IPS-15b (cell line): Measurements from ENCODE around the gene PIGO.
A peak's percentile ranks its signal among the peaks of the same experiment; 100 is the strongest.

Experiments
- H3K27me3 ChIP-seq: one replicate; pipeline ENCODE4 v1.6.1; 2013; ENCODE audit warnings: low read length; ENCODE audit not compliant: control insufficient read depth, insufficient read depth
- H3K36me3 ChIP-seq: one replicate; pipeline ENCODE4 v1.6.1; 2013; ENCODE audit warnings: low read length; ENCODE audit not compliant: control insufficient read depth, insufficient read depth
- H3K4me1 ChIP-seq: one replicate; pipeline ENCODE4 v1.6.1; 2013; ENCODE audit warnings: mild to moderate bottlenecking, low read length; ENCODE audit not compliant: control insufficient read depth, insufficient read depth
- H3K4me3 ChIP-seq: one replicate; pipeline ENCODE4 v1.5.1; 2013; ENCODE audit warnings: low read depth, low read length
- H3K9ac ChIP-seq: one replicate; pipeline ENCODE4 v1.6.1; 2013; ENCODE audit warnings: low read depth, mild to moderate bottlenecking, low read length
- H3K9me3 ChIP-seq: one replicate; pipeline ENCODE4 v1.6.1; 2013; ENCODE audit warnings: mild to moderate bottlenecking, low read length; ENCODE audit not compliant: control insufficient read depth, insufficient read depth

Gene PIGO

DNA sequence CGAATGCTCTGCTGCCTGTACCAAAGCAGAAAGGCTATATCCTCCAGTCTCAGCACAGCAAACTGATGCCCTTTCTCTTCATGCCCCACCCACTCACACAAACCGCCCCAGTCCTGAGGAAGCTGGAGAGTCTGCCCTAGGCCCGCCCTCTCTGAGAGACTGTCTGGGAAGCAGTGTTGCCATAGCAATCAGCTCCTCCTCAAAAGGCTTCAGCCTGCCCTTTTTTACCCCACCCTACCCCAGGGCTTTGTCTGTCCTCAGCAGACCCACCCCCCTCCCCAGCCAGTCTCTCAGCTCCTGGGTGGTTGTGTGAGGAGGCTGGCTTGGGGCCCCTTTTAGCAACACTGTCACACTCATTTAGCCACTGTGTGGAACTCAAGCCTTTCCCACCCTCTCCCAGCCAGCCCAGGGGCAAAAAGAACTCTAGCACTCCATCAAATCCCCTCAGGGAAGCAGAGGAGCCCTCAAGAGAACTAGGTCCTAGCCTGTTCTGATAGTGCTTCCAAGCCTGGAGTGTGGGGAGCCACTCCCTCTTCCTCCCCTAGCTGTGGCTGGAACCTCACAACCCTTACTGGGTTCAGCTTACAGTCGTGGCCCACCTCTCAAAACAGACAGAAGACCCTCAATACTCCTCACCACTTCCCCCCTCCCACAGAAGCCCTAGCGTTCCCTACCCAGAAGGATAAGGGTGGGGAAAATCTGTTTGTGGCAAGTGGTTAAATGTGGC is 17.9 kb upstream of the PIGO start:
- no peak overlapping the region for H3K9ac ChIP-seq
- peaks cover 9% of the 10 kb centered on the region for H3K4me1 ChIP-seq
- no peaks in the 10 kb centered on the region for H3K27me3 ChIP-seq
- no peaks in the 10 kb centered on the region for H3K9me3 ChIP-seq
- peak overlapping the region; percentile 96 for H3K4me3 ChIP-seq
- H3K36me3 ChIP-seq: no peaks in the 10 kb centered on the region

DNA sequence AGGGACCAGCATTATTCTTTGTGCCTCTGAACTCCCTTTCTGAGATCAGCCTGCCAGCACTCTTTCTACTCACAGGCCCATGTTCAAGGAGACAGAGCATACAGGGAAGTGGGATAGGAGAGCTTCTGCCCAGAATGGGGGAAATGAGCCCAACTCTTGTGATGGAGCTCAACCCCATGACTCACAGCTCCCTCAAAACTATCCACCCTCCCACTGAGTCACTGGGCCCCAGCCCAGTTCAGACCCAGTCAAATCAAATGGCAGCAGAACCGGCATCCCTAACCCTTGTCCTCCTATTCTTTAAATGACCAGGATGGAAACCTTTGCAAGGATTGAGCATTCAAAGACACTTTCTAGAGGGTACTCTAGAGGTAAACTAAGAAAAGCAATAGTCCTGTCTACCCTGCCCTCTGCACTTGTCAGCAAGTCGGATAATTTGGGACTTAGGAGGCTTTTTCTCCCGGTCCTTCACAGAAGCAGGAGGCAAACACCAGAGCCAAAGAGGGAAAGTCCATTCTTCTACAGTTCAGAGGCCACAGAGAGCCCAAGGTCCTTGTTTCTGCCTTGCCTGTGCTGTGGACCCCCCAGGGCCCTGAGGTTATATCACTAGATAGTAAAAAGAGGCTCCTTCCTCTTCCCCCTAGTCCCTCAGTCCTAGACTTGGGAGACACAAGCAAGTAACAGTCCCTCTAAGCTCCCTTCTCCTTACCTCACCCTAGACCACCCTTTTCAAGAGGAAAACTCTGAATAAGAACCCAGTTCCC is 16.0 kb upstream of the PIGO start:
- no peaks in the 10 kb centered on the region for H3K9me3 ChIP-seq
- no peak overlapping the region for H3K9ac ChIP-seq
- peaks cover 9% of the 10 kb centered on the region for H3K4me1 ChIP-seq
- no peaks in the 10 kb centered on the region for H3K27me3 ChIP-seq
- H3K36me3 ChIP-seq: peaks cover 5% of the 10 kb centered on the region
- no peak overlapping the region for H3K4me3 ChIP-seq

DNA sequence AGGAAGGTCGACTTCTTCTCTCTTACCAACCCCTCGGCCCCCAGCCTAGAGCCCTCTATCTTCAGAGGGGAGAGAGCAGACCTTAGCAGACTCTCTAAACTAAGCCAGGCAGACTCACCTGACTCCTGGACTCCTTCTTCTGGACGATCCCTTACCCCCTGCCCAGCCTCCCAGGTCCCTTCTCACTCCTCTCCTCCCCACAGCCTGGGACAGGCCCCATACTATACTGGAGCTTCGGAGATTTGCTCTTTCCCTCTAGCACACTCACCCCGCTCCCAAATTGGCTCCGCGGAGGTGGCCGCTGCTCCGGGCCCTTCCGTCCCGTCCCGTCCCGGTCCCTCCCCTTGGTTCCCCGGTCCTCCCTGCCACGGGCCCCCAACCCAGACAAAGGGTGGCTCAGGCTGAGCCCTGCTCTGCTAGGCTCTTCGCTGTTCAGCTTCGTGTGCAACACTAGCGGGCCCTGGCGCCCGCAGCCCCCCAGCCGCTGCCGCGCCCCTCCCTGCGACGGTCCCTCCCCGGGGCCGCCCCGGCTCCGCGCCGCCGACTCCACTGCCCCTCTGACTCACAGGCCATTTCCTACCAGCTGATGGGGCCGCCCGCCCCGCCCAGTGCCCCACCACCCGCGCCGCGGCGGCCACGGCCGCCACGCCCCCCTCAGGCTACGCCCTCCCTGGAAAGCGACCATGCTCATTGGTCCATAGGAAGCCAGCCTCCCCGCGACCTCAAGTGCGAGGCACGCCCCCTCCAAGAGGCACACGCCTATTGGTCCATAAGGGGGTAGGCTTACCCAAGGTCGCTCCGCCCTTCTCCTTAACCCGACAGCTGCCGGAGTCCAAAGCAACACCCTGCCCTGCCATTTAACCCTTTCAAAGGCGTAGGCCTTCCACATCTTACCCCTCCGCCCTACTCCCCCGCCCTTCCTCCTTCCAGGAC is 14.9 kb upstream of the PIGO start:
- peak overlapping the region; percentile 65 for H3K4me3 ChIP-seq
- H3K9me3 ChIP-seq: no peaks in the 10 kb centered on the region
- H3K9ac ChIP-seq: no peak overlapping the region
- peaks cover 9% of the 10 kb centered on the region for H3K36me3 ChIP-seq
- peaks cover 9% of the 10 kb centered on the region for H3K4me1 ChIP-seq
- H3K27me3 ChIP-seq: no peaks in the 10 kb centered on the region

DNA sequence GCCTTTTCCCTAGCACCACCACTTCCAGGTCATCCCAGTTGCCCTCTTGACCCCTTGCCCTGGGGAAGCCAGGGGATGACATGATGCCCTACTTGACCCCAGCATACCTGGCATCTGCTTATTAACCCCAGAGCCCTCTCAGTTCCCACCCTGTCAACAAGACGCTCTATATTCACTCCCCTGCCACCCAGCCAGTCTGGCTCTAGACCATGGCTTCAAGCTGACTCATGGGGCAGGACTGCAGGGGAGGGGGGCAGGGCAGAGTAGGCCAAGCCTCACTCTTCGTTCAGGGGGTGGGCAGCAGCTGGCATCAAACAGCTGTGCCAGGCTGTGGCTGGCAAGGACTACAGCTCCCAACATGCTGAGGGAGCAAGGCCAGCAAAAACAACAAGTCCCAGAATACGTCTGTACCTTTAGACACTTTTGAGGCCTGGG is 14.0 kb upstream of the PIGO start:
- Histone ChIP-seq H3K27me3 (no peaks in the 10 kb centered on the region), H3K36me3 (peaks cover 15% of the 10 kb centered on the region), H3K9me3 (no peaks in the 10 kb centered on the region), H3K9ac (no peak overlapping the region), H3K4me1 (peaks cover 9% of the 10 kb centered on the region), H3K4me3 (peak overlapping the region; percentile 65)

DNA sequence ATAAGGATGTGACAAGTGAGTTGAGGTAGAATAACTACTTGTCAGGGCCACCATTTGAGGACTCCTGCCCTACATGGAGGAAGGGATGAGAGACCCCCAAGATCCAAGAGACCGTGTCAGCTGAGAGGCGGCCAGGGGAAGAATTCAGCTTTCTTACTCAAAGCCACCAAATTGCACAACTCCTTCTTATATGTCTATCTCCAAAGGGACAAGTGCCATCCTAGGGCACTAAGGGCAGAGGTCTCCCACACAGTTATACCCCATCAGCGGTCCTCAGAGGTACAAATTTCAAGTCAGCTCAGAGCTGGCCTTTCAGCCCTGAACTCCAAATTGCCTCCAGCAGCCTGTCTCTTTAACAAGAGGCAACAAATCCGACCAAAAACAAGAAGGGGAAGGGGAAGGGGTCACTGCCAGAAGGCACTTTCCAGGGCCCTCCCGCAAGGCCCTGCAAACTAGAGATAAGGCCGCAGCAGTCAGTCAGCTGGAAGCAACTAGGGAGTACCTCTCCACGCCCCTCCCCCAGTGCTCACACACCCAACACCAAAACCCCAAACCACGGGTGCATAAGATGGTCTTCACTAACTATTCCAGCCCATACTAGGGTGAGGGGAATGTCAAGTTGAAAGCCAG is 12.7 kb upstream of the PIGO start:
- Histone ChIP-seq H3K36me3 (peaks cover 15% of the 10 kb centered on the region), H3K9ac (no peak overlapping the region), H3K4me1 (peaks cover 9% of the 10 kb centered on the region), H3K4me3 (no peak overlapping the region), H3K9me3 (no peaks in the 10 kb centered on the region), H3K27me3 (no peaks in the 10 kb centered on the region)

DNA sequence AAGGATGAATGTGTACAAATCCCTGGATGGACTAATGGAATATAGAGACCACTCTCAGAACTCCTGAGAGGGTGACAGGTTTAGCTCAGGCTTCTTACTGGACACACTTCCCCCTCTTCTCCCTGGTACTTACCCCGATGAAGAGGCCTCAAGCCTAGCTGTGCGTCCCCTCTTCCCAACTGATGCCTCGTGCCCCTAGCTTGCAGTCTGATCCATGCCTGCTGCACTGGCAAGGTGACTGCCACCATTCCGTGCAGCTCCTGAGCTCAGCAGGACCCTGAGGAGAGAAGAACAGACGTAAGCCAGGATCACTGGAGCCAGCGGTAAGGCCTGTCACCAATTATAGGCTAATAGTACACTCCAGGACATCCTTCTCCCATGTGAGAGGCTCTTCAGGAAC is 12.1 kb upstream of the PIGO start:
- Histone ChIP-seq H3K27me3 (no peaks in the 10 kb centered on the region), H3K9ac (no peak overlapping the region)

DNA sequence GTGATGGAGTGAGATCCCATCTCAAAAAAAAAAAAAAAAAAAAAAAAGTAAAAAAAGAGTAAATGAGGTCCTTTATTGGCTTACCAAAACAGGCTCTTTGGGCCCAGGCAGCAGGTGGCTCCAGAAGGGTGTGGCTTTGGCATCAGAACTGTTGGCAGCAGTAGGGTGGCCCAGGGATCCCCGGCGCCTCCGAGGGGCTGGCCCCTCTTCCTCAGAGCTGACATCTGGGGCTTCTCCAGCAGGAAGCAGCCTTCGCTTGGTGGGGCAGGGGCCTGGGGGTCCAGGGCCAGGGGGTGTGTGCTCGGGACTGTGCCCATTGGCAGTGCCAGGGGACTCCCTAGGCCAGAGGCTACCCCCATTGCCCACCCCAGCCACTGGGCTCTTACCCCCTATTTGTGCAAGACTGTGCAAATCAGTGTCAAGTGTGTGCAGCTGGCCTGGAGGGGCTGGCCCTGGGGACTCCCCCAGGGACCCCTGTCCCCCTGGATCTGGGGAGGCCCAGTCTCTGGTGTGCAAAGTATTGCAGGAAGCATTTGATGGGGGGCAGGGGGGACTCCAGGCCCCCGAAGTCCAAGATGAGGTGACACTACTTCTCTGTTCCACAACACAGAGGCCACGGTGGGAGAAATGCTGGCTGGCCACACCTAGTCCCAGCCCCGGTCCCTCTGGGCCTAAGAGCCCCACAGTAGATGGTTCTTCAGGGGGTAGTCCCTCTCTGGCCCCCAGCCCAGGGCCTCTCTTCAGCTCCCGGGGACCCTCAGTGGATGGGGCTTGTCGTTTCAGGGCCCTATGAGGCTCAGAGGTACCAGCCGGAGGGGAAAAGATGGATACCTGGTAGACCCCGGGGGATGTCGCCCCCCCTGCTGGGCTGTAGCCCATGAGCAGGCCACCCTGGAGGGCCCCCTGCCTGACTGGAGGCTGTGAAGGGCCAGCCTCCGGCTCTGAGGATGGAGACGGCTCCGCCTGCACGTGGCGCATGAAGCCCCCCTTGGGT is 11.2 kb upstream of the PIGO start:
- Histone ChIP-seq H3K9ac (no peak overlapping the region), H3K9me3 (no peaks in the 10 kb centered on the region), H3K4me1 (peaks cover 9% of the 10 kb centered on the region), H3K36me3 (peaks cover 15% of the 10 kb centered on the region), H3K4me3 (no peak overlapping the region), H3K27me3 (no peaks in the 10 kb centered on the region)

More for the DNA sequence above, 12.1 kb upstream of the PIGO start:
- no peak overlapping the region for H3K4me3 ChIP-seq
- H3K4me1 ChIP-seq: peaks cover 9% of the 10 kb centered on the region
- no peaks in the 10 kb centered on the region for H3K9me3 ChIP-seq
- peaks cover 15% of the 10 kb centered on the region for H3K36me3 ChIP-seq

DNA sequence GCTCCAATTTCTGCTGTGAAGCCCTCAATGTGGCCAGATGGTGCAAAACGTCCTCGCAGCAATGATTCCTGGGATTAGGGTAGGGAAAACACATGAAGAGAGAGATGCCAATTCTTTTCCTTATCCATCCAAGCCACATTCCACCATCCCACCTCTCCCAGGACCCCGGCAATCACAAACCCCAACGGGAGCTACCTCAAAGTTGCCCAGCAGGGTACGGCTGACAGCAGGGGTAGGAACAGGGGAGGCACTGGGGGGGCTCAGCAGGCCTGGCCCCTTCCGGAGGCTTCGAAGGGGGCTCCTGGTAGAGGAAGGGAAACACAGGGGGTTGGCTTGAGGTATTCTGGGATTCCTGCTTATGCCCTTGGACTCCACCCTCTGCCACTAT is 9.9 kb upstream of the PIGO start:
- H3K9ac ChIP-seq: no peak overlapping the region
- H3K9me3 ChIP-seq: no peaks in the 10 kb centered on the region
- peaks cover 6% of the 10 kb centered on the region for H3K4me1 ChIP-seq
- H3K36me3 ChIP-seq: peaks cover 15% of the 10 kb centered on the region
- H3K27me3 ChIP-seq: no peaks in the 10 kb centered on the region
- no peak overlapping the region for H3K4me3 ChIP-seq

DNA sequence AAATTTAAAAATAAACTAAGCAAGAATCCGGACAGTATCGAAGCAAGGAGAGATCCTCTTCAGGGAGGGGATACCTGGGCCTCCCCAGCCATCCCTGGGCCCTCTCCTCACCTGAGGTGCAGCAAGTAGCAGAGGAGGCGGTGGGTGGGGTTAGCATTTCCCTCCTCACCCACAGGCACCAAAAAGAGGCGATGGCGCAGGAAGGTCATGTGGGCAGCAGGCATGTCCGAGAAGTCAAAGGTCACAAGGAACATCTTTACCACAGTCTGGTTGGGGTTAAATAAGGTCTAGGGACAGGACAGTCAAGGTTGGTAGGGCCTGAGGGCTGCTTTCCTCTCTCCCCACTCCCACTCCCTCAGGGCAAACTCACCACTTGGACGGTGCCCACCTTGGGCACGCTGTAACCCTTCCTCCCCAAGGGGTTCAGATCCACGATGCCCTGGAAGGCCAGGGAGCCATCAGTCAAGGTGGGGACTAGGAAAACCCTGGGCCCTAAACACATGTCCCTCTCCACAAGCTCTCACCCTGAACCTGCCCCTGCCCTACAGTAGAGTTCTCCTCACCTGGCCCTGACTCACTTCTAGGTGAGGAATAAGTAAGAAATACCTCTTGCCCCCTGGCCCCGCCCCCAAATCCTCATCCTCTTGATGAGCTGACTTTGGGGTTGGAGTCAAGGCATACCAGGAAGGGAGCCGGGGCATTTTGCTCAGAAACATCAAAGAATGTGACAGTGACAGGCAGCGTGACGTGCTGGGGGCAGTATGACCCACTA is 9.4 kb upstream of the PIGO start:
- no peak overlapping the region for H3K9ac ChIP-seq
- H3K4me1 ChIP-seq: peaks cover 4% of the 10 kb centered on the region
- peaks cover 15% of the 10 kb centered on the region for H3K36me3 ChIP-seq
- no peaks in the 10 kb centered on the region for H3K9me3 ChIP-seq
- H3K27me3 ChIP-seq: no peaks in the 10 kb centered on the region
- no peak overlapping the region for H3K4me3 ChIP-seq

DNA sequence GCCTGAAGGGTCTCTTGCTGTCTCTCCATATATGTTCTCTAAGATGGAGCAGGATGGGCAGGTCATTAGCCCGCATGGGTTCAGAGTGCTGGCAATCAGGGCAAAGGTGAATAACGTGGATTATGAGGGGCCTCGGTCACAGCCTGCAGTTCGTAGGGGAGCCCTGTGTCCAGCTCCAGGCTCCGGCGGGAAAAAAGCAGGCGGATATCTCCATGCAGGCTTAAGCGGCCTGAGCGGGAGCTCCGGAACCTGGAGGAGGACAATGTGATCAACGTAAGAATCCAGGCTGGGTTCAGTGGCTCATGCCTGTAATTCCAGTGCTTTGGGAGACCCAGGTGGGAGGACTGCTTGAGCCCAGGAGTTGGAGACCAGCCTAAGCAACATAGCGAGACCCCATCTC is 8.7 kb upstream of the PIGO start:
- no peak overlapping the region for H3K9ac ChIP-seq

More for the DNA sequence above, 8.7 kb upstream of the PIGO start:
- H3K36me3 ChIP-seq: peaks cover 15% of the 10 kb centered on the region
- H3K27me3 ChIP-seq: no peaks in the 10 kb centered on the region
- no peak overlapping the region for H3K4me3 ChIP-seq
- H3K9me3 ChIP-seq: no peaks in the 10 kb centered on the region
- H3K4me1 ChIP-seq: peaks cover 2% of the 10 kb centered on the region
